LNCAP (cell line): ENCODE data around the gene GCN1.

Experiments used
- CTCF ChIP-seq: fragments of 450-650 bp; IDR thresholded peaks from 2 replicates; pipeline ENCODE4 v1.5.1; 2017; ENCODE audit warnings: mild to moderate bottlenecking

Gene GCN1

GRCh38 chr12:120190985-120191480 is 3.5 kb downstream of the GCN1 start:
- TF ChIP-seq CTCF: no peak

GRCh38 chr12:120190386-120190785 is 4.1 kb downstream of the GCN1 start:
- no peak for TF ChIP-seq CTCF

GRCh38 chr12:120186654-120187053 is 7.9 kb downstream of the GCN1 start:
- no peak for TF ChIP-seq CTCF

GRCh38 chr12:120183211-120183631 is 11.3 kb downstream of the GCN1 start:
- TF ChIP-seq CTCF: no peak

GRCh38 chr12:120181991-120182631 is 12.4 kb downstream of the GCN1 start:
- no peak for TF ChIP-seq CTCF

GRCh38 chr12:120180975-120181374 is 13.5 kb downstream of the GCN1 start:
- TF ChIP-seq CTCF: no peak

- no peak for TF ChIP-seq CTCF
These were observed 19.0 kb downstream of the GCN1 start for GRCh38 chr12:120175537-120175936.

GRCh38 chr12:120175062-120175461 is 19.5 kb downstream of the GCN1 start:
- TF ChIP-seq CTCF: no peak
